ENCODE data around the gene HOMEZ. TPM values are rescaled to one million over a fixed set of nuclear protein-coding genes. Genes with fewer than 3 reads are reported as not detected.
"Not testable (repeated sequence)": the region's sequence is repeated elsewhere in the genome, so short reads cannot be mapped to it uniquely, and the experiment has no call there.

The HOMEZ gene, protein sequence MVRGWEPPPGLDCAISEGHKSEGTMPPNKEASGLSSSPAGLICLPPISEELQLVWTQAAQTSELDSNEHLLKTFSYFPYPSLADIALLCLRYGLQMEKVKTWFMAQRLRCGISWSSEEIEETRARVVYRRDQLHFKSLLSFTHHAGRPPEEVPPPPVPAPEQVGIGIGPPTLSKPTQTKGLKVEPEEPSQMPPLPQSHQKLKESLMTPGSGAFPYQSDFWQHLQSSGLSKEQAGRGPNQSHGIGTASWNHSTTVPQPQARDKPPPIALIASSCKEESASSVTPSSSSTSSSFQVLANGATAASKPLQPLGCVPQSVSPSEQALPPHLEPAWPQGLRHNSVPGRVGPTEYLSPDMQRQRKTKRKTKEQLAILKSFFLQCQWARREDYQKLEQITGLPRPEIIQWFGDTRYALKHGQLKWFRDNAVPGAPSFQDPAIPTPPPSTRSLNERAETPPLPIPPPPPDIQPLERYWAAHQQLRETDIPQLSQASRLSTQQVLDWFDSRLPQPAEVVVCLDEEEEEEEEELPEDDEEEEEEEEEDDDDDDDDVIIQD
- 10.4 and 11.6 TPM in 2 replicates for total RNA-seq

DNA sequence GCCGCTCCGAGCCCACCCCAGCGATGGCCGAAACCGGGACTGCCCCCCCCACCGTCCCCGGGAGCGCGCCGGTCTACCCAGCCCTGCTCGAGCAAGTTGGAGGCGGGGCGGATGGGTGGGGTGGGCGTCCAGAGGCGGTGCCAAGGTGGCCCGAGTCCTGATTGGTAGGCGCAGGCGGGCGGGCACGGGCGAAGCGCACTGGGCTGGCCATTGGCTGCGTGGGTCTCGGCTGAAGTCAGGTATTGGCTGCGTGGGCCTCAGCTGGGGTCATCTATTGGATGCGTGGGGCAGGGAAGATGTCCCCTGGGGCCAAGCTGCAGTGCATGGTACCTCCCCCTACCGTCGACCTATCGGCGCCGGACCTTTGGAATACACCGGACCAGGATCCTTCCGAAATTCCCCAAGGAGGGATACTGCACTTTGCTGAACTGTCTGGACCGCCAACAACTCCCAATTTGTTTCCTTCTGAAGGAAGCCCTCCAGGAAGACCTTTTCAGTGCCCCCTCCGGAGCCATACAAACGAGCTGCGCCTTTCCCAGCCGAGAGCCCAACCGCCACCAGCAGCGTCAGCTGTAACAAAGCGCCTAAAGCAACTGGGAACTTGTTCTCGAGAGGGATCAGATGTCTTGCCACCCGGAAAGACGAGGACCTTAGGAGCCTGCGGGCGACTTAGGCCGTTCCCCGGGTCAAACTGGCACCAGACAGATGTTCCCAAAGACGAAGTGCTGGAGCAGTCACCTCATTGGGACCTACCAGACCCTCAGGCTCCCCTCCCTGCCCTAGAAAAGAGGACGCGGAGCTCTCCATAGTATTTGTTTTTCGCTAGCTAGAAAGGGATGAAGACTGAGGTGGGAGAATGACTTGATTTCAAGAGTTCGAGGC is at the start of gene HOMEZ:
Gene HOMEZ, minus strand, starts transcription at position 113 of the 882 bp plus-strand sequence. CDS start 180 bp downstream, outside the sequence.
- TF ChIP-seq, protein P1, sequence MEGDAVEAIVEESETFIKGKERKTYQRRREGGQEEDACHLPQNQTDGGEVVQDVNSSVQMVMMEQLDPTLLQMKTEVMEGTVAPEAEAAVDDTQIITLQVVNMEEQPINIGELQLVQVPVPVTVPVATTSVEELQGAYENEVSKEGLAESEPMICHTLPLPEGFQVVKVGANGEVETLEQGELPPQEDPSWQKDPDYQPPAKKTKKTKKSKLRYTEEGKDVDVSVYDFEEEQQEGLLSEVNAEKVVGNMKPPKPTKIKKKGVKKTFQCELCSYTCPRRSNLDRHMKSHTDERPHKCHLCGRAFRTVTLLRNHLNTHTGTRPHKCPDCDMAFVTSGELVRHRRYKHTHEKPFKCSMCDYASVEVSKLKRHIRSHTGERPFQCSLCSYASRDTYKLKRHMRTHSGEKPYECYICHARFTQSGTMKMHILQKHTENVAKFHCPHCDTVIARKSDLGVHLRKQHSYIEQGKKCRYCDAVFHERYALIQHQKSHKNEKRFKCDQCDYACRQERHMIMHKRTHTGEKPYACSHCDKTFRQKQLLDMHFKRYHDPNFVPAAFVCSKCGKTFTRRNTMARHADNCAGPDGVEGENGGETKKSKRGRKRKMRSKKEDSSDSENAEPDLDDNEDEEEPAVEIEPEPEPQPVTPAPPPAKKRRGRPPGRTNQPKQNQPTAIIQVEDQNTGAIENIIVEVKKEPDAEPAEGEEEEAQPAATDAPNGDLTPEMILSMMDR (conservative IDR thresholded peaks at IDR 0.05; ENCODE audit: low read depth, low read length) = peak; percentile 18
- DNase-seq (ENCODE audit: low read depth) = peak; percentile 76

DNA sequence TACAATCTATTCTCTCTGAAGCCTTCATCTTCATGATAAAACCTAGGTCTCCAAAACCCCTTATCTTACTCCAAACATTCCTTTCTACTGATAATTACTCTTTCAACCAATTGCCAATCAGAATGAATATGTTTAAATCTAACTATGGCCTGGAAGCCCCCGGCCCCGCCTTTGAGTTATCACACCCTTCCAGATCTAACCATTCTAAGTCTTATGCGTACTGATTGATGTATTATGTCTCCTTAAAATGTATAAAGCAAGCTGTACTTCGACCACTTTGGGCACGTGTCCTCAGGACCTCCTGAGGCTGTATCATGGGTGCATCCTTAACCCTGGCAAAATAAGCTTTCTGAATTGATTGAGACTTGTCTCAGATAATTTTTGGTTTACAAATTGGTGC is 49.7 kb upstream of the HOMEZ start:
- TF ChIP-seq, protein P1 (conservative IDR thresholded peaks at IDR 0.05; ENCODE audit: low read depth, low read length) = no peak
- no peak for DNase-seq (ENCODE audit: low read depth)
- no peak overlapping the region for H3K4me3 ChIP-seq (ENCODE audit: low read depth, low read length)

More for the DNA sequence above, at the start of gene HOMEZ:
- peak within 1 kb of the TSS; percentile 98 for H3K4me3 ChIP-seq (ENCODE audit: low read depth, low read length)

DNA sequence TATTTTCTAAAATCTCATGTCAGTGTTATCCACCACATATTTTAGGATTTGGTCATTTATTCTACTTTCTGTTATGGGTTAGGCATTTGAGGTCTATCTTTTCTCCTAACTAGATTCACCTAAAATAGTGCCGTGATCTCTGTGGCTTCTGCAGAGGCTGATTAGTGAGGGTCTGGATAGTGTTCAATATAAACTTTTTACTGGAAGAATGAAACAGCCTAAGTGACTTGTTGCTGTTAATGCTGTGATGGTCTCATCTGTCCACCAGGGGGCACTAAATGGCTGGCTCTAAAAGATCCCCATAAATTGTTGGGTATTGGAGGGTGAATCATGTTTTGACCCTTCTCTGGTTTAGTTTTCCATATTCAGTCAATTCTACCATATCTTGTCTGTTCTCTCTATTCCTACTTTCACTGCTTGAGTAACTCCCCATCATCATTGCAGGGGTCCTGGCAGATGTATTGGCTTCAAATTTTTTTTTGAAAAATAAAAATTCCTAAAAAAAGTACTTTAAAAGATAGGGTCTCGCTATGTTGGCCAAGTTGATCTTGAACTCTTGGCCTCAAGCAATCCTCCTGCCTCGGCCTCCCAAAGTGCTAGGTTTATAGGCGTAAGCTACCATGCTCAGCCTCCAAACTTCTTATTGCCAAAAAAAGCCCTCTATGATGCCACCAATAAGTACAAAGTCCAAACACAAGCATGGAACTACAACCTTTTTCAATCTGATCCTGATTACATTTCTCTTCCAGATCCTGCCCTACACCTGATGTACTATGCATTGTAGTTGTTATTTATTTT is 42.2 kb upstream of the HOMEZ start:
- DNase-seq (ENCODE audit: low read depth) = peak; percentile 46
- no peak overlapping the region for H3K4me3 ChIP-seq (ENCODE audit: low read depth, low read length)
- TF ChIP-seq, protein P1 (conservative IDR thresholded peaks at IDR 0.05; ENCODE audit: low read depth, low read length) = peak; percentile 94

DNA sequence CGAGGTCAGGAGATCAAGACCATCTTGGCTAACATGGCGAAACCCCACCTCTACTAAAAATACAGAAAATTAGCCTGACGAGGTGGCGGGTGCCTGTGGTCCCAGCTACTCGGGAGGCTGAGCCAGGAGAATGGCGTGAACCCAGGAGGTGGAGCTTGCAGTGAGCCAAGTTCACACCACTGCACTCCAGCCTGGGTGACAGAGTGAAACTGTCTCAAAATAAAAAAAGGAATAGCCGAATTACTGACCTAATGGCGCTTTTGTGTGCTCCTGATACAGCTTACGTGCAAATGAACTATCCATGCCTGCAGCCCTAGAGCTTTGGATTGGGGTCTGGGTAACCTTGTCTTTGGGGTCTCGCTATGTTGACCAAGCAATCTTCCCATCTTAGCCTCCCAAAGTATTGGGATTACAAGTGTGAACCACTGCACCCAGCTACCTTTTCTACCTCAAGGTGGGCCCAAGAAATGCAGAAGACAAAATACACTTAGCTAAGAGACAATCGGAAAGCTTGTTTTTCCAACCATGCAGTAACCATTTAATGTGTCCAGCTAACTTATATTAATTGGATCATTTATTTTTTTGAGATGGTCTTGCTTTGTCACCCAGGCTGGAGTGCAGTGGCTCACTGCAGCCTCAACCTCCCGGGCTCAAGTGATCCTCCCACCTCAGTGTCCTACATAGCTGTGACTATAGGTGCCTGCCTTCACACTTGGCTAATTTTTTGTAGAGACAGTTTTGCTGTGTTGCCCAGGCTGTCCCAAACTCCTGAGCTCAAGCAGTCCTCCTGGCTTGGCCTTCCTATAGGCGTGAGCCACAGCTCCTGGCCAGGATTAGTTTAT is 40.8 kb upstream of the HOMEZ start:
- TF ChIP-seq, protein P1 (conservative IDR thresholded peaks at IDR 0.05; ENCODE audit: low read depth, low read length) = no peak
- H3K4me3 ChIP-seq (ENCODE audit: low read depth, low read length) = no peak overlapping the region
- DNase-seq (ENCODE audit: low read depth) = no peak

DNA sequence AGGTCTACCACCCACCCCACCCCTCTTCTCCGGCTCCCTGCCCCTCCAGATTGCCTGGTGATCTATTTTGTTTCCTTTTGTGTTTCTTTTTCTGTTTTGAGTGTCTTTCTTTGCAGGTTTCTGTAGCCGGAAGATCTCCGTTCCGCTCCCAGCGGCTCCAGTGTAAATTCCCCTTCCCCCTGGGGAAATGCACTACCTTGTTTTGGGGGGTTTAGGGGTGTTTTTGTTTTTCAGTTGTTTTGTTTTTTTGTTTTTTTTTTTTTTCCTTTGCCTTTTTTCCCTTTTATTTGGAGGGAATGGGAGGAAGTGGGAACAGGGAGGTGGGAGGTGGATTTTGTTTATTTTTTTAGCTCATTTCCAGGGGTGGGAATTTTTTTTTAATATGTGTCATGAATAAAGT is 39.8 kb upstream of the HOMEZ start:
- not testable (repeated sequence) for DNase-seq (ENCODE audit: low read depth); H3K4me3 ChIP-seq (ENCODE audit: low read depth, low read length)

DNA sequence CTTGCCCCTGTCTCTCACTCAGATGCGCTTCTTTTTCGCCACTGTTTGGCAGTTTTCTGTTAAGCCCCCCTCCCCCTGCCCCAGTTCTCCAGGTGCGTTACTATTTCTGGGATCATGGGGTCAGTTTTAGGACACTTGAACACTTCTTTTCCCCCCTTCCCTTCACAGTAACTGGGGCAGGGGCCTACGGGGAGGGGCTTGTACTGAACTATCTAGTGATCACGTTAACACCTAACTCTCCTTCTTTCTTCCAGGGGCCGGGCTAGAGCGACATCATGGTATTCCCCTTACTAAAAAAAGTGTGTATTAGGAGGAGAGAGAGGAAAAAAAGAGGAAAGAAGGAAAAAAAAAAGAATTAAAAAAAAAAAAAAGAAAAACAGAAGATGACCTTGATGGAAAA is 39.1 kb upstream of the HOMEZ start:
- TF ChIP-seq, protein P1 (conservative IDR thresholded peaks at IDR 0.05; ENCODE audit: low read depth, low read length) = no peak

More for the DNA sequence above, 39.1 kb upstream of the HOMEZ start:
- no peak for DNase-seq (ENCODE audit: low read depth)
- H3K4me3 ChIP-seq (ENCODE audit: low read depth, low read length) = no peak overlapping the region

Data from epithelial cell of proximal tubule (primary cell).